Panc1 (cell line): Measurements from ENCODE around the gene PCBP4.

Experiments
- POLR2AphosphoS5 ChIP-seq: IDR thresholded peaks from 2 replicates; pipeline ENCODE4 v1.6.1; 2012; ENCODE audit warnings: mild to moderate bottlenecking, low read depth, low read length, moderate library complexity
- TCF7L2 ChIP-seq: IDR thresholded peaks from 2 replicates; pipeline ENCODE4 v1.6.1; 2011; ENCODE audit warnings: mild to moderate bottlenecking, low read depth, low read length, inconsistent platforms
- TF ChIP-seq, protein P1 (sequence below): fragments of 450-650 bp; IDR thresholded peaks from 2 replicates; pipeline ENCODE4 v1.5.1; 2017; ENCODE audit warnings: mild to moderate bottlenecking
- TF ChIP-seq, protein P2 (sequence below), 2 experiments: IDR thresholded peaks; 2 replicates each; pipeline ENCODE4 v1.6.1; 2011 to 2012; ENCODE audit warnings: low read depth in 2 of 2, control low read depth in 1 of 2, low read length in 1 of 2, mild to moderate bottlenecking in 1 of 2, moderate library complexity in 1 of 2; ENCODE audit not compliant: insufficient read depth in 1 of 2

DNA sequence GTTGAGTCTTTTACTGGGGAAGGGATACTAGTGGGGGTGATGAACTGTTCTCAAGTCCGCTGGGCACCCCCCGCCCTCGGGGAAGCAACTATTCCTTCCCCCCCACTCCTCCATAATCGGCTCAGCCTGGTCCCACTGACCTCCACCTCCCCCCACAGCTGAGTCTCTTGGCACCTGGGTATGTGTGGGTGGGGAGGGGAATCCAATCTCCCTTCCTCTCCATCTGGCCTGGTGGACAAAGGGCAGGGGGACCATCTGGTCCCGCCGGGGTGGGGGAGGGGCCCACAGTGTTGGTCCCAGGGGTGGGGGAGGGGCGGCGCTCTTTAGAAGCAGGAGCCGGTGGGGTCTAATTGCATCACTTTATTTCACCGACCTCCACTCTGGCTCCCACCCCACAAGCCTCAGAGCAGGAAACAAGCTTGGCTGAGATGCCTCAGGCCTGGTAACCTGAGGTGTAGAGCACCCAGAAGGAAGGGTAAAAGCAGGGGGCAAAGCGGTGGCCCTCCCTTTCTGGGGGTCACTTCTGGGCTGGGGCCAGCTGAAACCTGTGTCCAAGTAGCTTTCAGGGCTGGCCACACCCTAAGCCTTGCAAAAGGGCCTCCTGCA lies 1.0 kb upstream of the PCBP4 start:
- TF ChIP-seq, protein P1, sequence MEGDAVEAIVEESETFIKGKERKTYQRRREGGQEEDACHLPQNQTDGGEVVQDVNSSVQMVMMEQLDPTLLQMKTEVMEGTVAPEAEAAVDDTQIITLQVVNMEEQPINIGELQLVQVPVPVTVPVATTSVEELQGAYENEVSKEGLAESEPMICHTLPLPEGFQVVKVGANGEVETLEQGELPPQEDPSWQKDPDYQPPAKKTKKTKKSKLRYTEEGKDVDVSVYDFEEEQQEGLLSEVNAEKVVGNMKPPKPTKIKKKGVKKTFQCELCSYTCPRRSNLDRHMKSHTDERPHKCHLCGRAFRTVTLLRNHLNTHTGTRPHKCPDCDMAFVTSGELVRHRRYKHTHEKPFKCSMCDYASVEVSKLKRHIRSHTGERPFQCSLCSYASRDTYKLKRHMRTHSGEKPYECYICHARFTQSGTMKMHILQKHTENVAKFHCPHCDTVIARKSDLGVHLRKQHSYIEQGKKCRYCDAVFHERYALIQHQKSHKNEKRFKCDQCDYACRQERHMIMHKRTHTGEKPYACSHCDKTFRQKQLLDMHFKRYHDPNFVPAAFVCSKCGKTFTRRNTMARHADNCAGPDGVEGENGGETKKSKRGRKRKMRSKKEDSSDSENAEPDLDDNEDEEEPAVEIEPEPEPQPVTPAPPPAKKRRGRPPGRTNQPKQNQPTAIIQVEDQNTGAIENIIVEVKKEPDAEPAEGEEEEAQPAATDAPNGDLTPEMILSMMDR, result no peak
- TF ChIP-seq, protein P2, sequence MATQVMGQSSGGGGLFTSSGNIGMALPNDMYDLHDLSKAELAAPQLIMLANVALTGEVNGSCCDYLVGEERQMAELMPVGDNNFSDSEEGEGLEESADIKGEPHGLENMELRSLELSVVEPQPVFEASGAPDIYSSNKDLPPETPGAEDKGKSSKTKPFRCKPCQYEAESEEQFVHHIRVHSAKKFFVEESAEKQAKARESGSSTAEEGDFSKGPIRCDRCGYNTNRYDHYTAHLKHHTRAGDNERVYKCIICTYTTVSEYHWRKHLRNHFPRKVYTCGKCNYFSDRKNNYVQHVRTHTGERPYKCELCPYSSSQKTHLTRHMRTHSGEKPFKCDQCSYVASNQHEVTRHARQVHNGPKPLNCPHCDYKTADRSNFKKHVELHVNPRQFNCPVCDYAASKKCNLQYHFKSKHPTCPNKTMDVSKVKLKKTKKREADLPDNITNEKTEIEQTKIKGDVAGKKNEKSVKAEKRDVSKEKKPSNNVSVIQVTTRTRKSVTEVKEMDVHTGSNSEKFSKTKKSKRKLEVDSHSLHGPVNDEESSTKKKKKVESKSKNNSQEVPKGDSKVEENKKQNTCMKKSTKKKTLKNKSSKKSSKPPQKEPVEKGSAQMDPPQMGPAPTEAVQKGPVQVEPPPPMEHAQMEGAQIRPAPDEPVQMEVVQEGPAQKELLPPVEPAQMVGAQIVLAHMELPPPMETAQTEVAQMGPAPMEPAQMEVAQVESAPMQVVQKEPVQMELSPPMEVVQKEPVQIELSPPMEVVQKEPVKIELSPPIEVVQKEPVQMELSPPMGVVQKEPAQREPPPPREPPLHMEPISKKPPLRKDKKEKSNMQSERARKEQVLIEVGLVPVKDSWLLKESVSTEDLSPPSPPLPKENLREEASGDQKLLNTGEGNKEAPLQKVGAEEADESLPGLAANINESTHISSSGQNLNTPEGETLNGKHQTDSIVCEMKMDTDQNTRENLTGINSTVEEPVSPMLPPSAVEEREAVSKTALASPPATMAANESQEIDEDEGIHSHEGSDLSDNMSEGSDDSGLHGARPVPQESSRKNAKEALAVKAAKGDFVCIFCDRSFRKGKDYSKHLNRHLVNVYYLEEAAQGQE (IDR thresholded peaks at IDR 0.05; ENCODE audit: insufficient read depth in 1 of 2, low read depth in 2 of 2, low read length in 1 of 2), result no peak
- TF ChIP-seq POLR2AphosphoS5 (no peak), TCF7L2 (no peak)
